Myocyte (in vitro differentiated cells): Measurements from ENCODE around the gene XPNPEP2. TPM values are rescaled to one million over a fixed set of nuclear protein-coding genes. Genes with fewer than 3 reads are reported as not detected.

Experiments used
- DNase-seq: peaks from one replicate; pipeline ENCODE4 v3.0.0-alpha.2; 2012; ENCODE audit warnings: low read depth
- total RNA-seq: library from RNA; depleted of rRNA; stranded (reverse); fragments of >200 nt; gene quantifications from 2 replicates; pipeline ENCODE4 v1.2.3, GENCODE V29; 2014

Gene XPNPEP2
- total RNA-seq, 1 donor from 2014 or later: not detected

DNA sequence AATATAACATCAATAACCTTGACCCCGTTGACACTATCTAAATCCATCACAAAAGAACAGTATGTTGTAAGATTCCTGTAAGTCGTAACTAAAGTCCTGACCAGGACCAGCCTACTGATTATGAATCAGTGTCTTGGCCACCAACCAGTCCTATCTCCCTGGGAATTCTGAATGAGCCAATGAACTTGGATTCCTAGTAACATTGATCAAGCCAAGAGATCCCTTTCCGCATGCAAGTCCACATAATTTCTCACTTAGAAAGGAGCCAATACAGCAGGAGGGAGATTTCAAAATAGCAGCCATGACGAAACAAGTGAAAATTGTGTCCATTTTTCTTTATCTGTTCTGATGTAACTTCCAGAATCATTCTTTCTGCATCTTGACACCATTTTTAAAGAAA lies 9.5 kb downstream of the XPNPEP2 start:
- no peak for DNase-seq

- no peak for DNase-seq
Measured at GRCh38 chrX:129749069-129749468, 10.3 kb downstream of the XPNPEP2 start.

DNA sequence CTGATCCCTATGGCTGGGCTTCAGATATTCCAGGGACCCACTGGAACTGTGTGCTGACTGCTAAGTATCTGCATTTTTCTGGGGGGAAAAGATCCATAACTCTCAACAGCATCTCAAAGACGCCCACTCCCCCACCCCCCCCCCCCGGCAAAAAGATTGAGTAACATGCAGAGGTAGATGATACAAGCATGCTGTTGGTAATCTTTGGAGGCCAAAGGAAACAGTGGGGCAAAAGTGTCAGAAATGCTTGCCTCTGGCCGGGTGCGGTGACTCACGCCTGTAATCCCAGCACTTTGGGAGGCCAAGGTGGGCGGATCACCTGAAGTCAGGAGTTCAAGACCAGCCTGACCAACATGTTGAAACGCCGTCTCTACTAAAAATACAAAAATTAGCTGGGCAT lies 12.2 kb downstream of the XPNPEP2 start:
- no peak for DNase-seq

GRCh38 chrX:129754056-129755024 lies 15.6 kb downstream of the XPNPEP2 start:
- no peak for DNase-seq

DNA sequence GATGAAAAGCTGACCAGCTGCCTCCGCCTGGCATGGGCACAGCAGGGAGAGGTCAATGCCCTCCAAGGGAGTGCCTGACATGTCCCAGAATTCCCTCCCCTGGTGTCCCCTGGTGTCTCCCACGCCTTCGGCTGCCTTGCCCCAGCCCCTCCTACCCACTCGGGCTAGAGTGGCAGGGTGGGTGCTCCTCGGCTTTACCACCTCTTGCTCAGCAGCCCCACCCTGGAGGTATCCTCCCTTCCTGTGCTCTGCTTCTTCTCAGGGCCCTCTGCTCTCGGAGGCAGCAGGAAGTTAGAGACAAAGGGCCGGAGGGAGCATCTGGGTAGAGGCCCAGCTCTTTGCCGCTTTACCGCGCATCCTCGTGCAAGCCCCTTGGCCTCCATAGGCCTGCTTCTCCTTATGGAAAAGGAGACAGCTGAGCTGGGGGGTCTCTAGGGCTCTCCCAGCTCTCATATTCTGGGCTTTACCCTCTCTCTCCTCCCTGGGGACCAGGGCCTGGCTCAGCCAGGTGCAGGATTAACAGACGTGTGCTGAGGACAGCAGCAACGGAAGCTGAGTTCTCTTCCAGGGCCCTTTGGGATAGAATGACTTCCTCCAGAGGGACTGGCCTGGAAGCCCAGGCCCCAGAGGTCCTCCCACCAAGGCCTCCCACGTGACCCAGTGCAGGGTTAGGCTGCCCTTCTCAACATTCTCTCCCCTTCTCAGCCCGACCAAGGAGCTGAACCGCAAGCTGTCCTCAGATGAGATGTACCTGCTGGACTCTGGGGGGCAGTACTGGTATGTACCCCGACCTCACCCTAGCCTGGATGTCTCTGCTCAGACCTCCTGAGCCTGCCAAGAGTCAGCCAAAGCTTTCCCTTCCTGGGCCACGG lies 17.2 kb downstream of the XPNPEP2 start:
- no peak for DNase-seq

- DNase-seq: peak; percentile 79
Measured at GRCh38 chrX:129759576-129760061, 20.8 kb downstream of the XPNPEP2 start.

- DNase-seq: no peak
Measured at GRCh38 chrX:129760155-129760554, 21.4 kb downstream of the XPNPEP2 start.

DNA sequence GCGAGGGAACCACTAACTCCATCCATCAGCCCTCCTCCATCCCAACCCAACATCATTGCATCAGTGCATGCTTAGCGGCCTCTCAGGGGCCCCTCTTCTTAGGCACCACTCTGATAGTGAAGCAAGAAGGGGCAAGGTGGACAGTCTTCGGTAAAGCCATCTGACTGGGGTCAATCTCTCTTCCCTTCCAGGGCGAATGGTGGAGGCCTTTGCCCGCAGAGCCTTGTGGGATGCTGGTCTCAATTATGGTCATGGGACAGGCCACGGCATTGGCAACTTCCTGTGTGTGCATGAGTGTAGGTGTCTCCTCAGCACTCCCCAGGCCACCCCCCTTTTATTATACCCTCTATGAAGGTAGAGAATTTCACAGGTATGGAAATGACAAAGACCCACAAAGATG lies 22.2 kb downstream of the XPNPEP2 start:
- no peak for DNase-seq

GRCh38 chrX:129761596-129761995 lies 22.8 kb downstream of the XPNPEP2 start:
- no peak for DNase-seq

DNA sequence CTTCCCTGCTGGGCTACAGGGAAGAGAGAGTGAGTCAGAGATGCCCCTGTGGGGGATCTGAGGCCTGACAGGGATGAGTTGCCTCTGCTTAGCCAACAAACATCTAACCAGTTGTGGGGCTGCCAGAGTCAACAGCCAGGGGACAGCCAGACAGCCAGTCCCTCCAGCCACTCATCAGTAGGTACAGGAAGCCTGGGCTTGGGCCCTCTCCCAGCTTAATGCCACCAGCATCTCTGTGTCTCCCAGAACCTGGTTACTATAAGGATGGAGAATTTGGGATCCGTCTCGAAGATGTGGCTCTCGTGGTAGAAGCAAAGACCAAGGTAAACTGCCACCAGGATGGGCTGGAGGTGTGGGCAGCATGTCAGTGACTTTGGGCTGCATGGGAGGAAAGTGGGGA lies 23.7 kb downstream of the XPNPEP2 start:
- no peak for DNase-seq

DNA sequence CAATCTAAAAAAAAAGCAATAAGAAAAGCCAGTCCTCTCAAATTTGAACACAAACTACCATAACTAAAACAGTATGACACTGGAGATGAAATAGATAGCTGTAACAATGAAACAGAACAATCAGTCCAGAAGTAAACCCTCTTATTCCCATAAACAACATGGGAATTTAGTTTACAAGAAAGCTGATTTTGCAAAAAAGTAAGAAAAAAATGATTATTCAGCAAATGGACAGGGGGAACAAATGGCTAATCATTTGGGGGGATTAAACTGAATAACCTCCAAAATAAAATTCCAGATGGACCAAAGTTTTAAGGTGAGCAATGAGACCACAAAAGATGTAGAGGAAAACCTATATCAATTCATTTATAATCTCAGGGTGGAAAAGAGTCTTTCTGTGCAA lies 24.9 kb downstream of the XPNPEP2 start:
- no peak for DNase-seq

DNA sequence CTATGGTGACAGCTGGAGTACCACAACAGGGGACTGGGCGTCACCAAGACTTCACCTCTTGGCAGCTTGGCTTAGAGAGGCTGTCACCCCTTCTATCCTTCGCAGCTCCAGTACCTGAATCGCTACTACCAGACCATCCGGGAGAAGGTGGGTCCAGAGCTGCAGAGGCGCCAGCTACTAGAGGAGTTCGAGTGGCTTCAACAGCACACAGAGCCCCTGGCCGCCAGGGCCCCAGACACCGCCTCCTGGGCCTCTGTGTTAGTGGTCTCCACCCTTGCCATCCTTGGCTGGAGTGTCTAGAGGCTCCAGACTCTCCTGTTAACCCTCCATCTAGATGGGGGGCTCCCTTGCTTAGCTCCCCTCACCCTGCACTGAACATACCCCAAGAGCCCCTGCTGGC lies 29.4 kb downstream of the XPNPEP2 start:
- DNase-seq: no peak

GRCh38 chrX:129768586-129769466 lies 30.0 kb downstream of the XPNPEP2 start:
- DNase-seq: peak; percentile 65

DNA sequence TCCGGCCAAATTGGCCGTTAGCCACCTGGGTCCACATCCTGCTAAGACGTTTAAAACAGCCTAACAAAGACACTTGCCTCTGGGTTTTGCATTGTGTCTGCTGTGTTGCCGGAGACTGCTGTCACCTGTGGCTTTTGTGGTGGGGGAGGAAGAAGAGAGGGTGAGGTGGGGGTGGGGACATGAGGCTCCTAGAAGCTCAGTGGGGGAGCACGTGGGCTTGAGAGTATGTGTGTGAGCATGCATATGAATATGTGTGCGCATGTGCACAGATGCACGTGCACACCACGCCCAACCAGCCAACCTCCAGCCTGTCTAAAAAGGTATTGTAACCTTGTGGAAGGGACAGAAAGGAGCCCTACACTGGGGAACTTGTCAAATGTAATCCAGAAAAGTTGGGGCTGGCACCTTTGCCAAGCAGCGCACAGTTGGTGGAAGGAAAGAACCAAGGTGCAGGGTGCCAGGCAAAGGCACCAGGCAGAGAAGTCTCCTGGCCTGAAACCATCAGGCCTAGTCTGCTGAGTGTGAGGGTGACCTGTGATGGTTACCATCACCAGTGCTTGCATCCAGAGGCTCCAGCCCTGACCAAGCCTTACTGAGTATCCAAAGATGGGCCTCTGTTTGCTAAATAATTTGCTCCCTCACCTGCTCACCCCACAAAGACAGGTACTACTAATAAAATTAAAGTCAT lies 30.8 kb downstream of the XPNPEP2 start:
- no peak for DNase-seq

- DNase-seq: no peak
Measured at GRCh38 chrX:129771266-129771995, 32.7 kb downstream of the XPNPEP2 start.

GRCh38 chrX:129772796-129773431 lies 34.1 kb downstream of the XPNPEP2 start:
- no peak for DNase-seq

DNA sequence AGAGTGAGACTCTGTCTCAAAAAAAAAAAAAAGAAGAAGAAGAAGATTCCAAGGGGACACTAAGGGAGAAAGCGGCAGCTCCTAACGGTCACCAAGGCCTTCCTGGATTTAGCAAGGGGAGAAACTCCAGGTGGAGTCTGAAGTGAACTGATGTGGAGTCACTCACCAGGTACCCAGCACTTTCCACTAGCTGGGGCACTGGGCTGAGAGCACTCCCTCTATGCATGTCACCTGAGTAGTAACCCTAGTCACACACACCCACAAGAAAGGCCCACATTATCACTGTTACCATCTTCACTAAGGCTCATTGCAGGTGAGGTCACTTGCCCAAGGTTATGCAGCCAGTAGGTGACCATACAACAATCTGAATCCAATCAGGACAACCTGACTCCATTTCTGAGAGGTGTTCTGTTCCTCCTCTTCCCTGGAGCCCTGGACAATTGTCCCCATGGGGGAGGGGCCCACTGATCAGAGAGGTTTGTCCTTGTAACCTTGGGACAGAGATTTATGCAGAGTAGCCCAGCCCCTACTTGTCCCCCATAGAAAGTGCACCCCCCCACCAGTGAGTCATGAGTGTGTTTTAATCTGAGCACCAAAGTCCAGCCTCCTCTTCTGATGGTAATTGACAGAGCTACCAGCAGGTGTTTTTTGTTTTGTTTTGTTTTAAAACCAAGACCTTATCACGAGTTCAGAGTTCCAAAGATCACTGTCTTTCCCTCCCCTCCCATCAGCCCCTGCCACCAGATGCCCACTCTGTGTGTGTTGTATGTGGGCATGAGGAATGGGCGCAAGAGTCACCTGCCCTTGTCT lies 35.1 kb downstream of the XPNPEP2 start:
- no peak for DNase-seq
